Epithelial cell of prostate (primary cell): ENCODE measurements around the gene RUNDC3A.
"Not testable (repeated sequence)": the region's sequence is repeated elsewhere in the genome, so short reads cannot be mapped to it uniquely, and the experiment has no call there.

Experiments
- DNase-seq: peaks from one replicate; pipeline ENCODE4 v3.0.0-alpha.2; 2011; ENCODE audit warnings: low read depth, low spot score
- H3K27ac ChIP-seq: fragments of 450-650 bp; 2 replicates; pipeline ENCODE4 v1.5.1; 2017; ENCODE audit warnings: mild to moderate bottlenecking

Gene RUNDC3A

DNA sequence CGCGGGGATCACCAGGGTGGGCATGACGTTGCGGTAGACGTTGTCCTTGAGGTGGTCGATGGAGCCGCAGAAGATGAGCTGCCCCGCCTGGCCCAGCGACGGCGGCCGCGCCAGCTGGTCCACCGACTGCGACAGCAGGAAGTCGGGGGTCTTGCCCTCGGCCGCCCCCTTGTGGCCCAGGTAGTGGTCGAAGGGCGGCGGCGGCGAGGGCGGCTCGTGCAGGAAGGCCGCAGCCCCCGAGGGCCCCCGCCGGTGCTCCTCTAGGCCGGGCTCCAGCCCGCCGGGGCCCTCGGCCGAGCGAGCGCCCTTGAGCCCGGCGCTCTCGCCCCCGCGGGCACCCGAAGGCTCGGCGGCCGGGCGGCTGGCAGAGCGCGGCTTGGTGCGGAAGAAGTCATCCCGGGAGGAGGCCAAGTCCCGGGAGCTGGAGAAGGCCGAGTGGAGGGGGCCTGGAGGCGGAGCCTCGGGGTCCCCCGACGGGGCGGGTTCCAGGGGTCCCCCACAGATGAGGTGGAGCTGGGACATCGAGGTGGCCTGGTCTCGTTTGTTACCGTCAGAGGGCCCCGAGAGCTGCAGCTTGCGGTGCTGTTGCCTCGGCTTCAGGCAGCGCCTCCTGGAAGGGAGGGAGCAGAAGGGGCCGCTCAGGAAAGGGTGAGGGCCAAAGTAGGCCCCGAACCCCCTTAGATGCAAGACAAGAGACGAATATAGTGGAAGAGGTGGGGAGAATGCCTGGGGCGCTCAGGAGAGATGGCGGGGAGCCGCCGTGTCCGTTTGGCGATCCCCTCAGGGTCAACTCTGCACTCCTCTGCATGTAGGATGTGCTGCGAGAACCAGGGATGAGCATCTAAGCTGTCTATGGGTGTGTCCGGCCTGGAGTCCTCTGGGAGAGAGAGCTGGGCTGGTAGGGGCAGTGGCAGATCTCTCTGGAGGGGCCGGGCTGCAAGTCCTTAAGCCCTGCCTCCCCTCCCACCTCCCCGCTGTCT, 46.5 kb downstream of the RUNDC3A start:
- no peak overlapping the region for H3K27ac ChIP-seq
- DNase-seq, result no peak

DNA sequence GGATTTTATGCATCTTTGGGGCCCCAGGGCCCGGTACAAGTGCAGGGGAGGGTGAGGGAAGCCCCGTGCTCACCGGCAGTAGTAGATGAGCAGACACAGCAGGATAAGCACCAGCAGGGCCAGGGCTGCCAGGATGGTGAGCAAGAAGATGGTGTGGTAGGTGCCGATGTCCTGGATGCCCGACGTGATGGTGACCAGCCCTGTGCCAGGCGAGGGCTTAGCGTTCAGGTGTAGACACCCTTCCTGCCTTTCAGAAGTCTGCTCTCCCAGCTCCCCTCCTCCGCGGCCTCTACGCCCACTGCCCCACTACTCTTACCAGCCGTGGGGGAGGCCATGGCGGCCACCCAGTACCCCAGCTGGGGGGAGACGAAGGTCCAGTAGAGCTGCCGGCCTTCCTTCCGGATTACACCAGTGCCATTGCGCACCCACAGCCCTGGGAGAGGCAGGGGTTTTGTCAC, 47.3 kb downstream of the RUNDC3A start:
- H3K27ac ChIP-seq, result no peak overlapping the region
- no peak for DNase-seq

DNA sequence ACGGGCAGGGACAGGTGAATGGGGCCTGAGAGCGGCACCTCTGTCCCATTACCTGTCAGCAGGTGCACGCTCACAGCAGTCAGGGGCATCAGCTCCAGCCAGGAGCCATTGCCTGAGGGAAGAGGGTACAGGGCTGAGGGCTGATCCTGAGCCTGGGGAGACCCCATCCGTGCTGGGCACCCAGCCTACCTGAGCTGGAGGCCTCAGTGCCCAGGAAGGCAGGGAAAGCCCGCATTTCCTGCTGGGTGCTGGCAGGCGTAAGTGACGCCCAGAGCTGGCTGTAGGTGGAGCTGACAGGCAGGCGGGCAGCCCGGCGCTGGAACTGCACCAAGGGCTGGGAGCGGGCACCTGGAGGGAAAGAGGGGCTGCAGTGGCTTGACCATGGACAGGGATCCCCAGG, 47.8 kb downstream of the RUNDC3A start:
- no peak for DNase-seq
- H3K27ac ChIP-seq, result no peak overlapping the region

DNA sequence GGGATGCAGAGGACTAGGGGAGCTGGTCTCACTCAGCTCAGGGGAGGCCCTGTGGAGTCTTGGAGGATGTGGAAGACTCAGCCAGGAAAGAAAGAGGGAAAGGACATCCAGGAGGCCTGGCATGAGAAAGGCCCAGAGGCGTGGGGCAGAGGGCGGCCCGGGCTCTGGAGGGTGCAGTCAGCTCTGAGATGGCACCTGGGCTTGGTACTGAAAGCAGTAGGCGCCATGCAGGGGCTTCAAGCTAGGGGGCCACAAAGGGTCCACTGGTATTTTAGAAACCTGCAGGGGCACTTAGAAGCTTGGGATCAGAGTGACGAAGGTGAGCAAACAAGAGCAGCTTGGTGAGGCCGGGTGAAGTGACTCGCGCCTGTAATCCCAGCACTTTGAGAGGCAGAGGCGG, 49.7 kb downstream of the RUNDC3A start:
- no peak for DNase-seq
- no peak overlapping the region for H3K27ac ChIP-seq

DNA sequence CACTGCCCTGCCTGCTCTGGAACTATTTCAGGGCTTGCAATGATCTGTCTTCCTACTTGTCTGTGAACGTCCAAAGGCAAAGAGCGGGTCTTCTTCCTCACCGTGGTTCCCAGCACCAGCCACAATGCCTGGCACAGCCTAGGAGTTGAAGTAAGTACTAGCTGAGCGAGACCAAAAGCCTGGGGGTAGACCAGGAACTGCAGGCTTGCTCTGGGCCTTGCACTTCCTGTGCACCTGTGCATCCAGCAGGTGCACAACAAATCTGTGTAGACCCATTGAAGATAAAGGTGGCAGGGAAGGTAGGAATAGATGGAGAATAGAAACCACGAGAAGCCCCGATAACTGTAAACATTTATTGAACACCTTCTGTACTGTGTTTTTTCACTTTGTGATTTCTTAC, 50.6 kb downstream of the RUNDC3A start:
- no peak for DNase-seq
- H3K27ac ChIP-seq, result no peak overlapping the region

DNA sequence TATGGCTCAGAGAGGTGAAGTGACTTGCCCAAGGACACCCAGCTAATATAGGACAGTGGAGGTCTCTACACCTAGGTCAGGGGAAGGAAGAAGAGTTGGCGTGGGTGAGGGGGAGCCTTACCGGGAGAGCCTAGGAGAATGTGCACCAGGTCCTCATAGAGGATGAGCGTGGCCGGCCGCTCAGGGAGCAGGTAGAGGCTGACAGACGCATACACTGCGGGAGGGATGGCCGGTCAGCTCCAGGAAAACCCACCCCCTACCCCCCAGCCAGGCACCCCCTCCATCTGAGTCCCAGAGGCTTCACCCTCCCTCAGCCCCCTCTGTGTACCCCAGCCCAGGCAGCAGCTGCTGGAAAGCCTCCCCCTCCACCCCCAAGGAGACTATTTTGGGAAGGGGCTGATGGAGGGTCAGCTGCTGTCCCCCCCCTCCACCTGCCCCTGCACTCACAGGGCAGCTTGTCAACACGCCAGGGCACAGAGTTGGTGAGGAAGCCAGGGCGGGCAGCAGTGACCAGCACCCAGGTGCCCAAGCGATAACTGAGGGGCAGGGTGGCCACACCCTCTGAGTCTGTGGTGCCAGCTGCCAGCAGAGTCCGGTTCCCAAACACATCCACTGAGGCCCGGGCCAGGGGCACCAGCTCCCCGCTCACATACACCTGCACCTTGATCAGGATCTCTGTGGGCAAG, 51.2 kb downstream of the RUNDC3A start:
- H3K27ac ChIP-seq, result no peak overlapping the region
- DNase-seq, result no peak

DNA sequence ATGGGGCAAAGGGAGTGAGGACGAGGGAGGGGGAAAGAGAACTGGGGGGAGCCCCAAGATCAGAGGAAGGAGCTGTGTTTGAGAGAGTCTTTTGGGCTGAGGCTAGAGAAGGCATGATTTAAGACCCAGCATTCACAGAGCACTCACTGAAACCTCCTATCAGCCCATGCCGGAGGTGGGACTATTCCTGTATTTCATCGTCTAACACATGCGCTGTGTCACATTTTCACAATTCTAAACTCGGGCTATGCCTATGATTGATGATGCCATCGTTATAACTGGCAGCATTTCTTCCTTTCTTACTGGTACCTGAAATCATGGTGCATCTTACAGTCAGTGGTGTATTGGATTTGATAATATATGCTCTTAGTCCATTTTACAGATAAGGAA, 51.7 kb downstream of the RUNDC3A start:
- DNase-seq, result no peak
- H3K27ac ChIP-seq, result no peak overlapping the region

DNA sequence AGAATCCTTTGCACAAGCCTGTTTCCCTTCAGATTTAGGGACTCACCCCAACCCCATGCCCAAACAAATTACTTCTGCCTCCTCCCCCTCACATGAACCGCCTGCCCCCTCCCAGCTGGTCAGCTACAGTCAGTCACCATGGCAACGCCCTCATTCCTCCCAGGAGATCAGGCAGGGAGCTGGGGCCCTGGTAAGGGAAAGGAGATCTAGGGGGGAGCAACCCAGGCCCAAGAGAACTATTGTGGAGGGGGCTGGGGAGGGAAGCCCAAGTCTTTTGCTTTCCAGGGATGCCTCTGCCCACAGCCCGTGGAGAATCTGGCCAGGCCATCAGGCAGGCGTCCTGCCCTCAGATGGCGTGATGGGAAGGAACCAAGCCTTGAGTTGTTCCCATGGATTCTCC, 52.4 kb downstream of the RUNDC3A start:
- no peak for DNase-seq
- no peak overlapping the region for H3K27ac ChIP-seq

DNA sequence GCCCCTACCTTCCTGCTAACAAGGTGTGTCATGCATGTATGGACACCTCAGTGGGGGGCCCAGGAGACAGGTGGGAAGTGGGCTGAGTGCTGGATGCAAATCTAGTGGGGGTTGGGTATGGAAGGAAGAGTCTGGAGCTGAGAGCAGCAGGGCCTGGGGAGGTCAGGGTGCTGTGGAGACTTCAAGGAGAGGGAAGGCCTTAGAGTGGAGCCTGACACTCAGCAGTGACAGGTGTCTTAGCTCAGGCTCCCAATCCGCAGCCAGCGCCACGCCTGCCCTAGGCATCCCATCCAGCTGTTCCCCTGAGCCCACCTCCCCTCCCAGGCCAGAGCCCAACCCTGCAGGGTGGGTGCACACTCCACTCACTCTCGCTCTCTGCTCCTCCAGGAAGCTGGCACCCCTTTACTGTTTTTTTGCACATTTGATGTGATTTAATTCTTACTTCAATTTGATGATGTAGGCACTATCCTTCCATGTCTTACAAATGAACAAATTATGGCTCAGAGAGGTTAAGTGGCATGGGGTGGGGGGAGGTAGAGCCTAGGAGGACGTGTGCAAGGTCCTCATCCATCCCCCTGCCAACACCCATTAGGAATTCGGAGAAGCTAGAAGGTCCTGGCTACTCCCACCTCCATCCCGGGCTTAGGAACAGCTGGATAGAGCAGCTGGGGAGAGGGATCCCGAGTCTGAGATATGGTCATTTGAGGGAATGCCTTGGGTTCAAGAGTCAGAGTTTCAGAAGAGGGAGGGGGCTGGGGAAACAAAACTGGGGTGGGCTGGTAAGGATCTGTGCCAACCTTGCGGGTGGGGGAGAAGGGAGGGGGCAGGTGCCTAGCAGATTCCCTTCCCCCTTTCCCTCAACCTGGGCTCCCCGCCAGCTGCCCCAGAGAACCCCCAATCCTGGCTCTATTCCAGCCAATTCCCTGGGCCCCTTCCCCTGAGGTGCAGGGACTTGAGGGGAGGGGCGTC, 53.2 kb downstream of the RUNDC3A start:
- no peak for DNase-seq
- no peak overlapping the region for H3K27ac ChIP-seq

DNA sequence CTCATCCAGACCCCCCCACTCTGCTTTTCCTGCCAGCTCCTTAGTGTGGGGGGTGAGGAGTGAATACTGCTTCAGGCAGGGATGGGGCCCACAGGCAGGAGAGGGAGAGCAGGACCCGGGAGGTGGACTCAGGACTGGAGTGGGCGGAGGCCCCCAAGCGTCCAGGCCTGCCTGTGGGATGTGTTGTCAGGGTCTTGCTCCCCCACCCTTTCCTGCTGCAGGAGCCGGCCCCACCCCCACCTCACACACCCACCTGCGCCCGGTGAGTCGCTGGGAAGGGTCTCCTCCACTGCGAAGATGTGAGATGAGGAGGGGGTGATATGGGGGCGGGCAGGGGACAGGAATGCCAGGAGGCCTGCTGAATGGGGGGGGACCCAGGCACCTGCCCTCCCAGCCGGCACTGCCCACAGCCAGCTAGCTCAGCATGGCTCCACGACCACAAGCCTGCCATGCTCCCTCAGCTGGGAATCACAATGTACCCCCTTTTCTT, 54.1 kb downstream of the RUNDC3A start:
- DNase-seq, result no peak
- H3K27ac ChIP-seq, result no peak overlapping the region

DNA sequence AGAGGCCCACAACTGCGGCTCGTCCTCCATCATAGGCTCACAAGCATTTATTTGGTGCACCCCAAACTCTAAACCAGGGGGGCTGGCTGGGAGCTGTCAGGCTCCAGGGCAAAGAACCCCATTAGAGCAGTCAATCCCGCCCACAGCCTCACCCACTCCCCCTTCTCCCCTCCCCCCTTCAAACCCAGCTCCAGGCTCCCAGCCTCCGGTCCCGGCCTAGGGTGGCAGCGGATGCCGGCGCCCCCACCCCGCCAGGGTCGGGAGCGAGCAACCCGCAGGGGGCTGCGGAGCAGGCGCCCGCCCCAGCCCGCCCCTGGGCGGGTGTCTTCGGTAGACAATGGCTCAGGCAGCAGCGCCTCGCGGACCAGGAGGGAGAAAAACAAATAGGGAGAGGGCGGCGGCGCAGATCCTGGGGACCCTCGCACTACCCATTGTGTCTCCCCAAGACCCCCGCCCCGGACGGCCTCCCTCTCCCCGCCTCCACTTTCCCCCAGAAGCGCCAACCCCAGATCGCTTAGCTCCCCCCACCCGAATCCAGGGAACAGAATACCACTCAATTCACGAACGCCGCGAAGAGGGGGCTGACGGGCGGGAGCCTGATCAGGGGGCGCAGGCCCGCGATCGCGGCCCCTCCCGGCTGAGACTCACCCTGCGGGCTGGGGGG, 54.7 kb downstream of the RUNDC3A start:
- DNase-seq, result no peak
- no peak overlapping the region for H3K27ac ChIP-seq

DNA sequence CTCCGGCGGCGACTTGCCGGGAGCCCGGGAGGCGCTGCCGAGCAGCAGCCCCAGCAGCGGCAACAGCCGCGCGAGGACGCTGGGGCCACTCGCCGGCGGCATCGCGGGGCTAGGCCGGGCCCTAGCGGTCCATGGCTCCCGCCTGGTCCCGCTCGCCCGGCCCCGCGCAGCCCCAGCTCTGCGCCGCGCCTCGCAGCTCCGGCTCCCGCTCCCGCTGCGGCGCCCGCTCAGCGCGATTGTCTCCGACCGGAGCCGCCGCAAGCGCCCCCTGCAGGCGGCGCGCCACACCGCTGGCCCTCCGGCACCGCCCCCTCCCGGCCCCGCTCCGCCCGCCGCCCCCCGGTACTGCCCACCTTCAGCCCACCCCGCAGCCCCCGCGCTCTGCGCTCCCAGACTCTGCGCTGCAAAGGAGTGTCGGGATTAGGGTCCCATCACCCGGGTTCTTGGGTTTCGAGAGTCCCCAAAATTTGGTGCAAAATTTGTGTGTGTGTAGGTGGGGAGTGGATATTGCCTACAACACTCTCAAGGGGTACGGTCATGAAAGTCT, 55.3 kb downstream of the RUNDC3A start, which contains the start of gene FAM171A2:
TSS of gene FAM171A2 (minus strand) at position 241 of the 547 bp plus-strand sequence. CDS start at position 102, 139 bp downstream.
- H3K27ac ChIP-seq, result no peak within 1 kb of the TSS
- DNase-seq, result no peak

DNA sequence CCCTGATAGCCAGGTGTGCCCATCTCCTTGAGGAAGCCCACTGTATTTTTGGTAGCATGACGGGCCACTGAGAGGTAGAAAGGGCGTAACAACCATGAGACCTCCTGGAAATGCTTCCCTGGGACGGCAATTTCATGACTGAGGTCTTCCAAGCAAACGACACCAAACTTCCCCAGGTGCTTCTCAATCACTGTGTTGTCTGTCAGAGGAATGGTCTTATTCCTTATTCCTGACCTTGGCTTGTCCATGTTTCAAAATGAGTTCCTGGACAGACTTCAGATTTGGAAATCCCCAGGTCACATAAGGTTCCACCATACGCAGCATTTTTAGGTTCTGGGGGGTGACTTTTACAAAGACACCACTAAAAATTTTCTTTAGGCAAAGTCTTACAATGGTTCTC, 56.6 kb downstream of the RUNDC3A start:
- DNase-seq, H3K27ac ChIP-seq: not testable (repeated sequence)

DNA sequence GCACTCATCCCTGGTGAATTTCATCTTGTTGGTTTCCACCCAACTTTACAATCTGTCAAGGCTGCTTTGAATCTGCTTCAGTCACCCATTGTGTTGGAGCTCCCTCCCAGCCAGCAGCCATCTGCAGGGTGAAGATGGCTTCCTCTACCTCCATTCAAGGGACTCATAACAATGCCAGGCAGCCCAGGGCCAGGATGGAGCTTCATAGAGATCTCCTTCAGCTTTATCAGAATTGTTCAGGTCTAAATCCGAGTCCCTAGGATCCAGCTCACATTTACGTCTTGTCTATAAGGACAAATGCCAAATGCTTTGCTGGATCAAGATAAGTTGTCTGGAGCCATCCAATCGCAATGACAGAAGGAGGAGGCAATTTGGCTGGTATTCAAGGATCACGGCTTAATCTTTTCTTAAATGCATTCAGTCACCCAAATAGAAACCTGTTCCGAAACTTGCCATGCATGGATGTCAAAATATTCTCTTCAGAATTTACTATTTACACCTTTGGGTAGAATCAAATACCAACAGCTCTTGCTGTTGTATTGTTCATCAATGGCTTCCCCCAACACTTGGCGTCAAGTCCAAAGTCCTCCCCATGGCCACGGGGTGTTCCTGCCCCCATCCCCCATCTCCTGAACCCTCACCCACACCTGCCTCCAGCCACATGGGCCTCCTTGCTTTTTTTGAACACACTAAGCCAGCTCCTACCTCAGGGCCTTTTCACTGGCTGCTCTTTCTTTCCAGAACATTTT, 59.0 kb downstream of the RUNDC3A start:
- DNase-seq, result no peak
- H3K27ac ChIP-seq, result no peak overlapping the region
